Right lobe of liver (tissue), 4 donors: ENCODE results near the gene TUBG1.

Experiments
- CTCF ChIP-seq, 4 donors: fragments of 200-600 bp in 3 of 4; fragments of 450-650 bp in 1 of 4; IDR thresholded peaks; one replicate each; pipeline versions ENCODE4 v1.5.1 to v1.8.0; 2016 to 2022; ENCODE audit warnings: antibody characterized with exemption in 4 of 4, mild to moderate bottlenecking in 2 of 4
- POLR2A ChIP-seq: fragments of 450-650 bp; IDR thresholded peaks from one replicate; pipeline ENCODE4 v1.6.1; 2017; ENCODE audit warnings: antibody characterized with exemption, mild to moderate bottlenecking
- donor health status: DM: no; HTN: no; CAD: no.
- donor health status: DM: no; HTN: no; CAD: no.
- donor health status: DM: no; HTN: yes; CAD: no.

GRCh38 chr17:42629411-42630009, 20.0 kb downstream of the TUBG1 start:
- TF ChIP-seq CTCF (IDR thresholded peaks at IDR 0.05) (no peak), POLR2A (no peak)
